AG20443 (cell line): ENCODE data around the gene PPP2R2B.

ENCODE experiments used
- DNase-seq: peaks from one replicate; pipeline ENCODE4 v3.0.0; 2012; ENCODE audit warnings: low spot score, mixed read lengths

The PPP2R2B gene

GRCh38 chr5:146781157-146781556 lies 97.4 kb downstream of the PPP2R2B start:
- DNase-seq: no peak

- DNase-seq: no peak
Measured at GRCh38 chr5:146779211-146779869, 99.2 kb downstream of the PPP2R2B start.

DNA sequence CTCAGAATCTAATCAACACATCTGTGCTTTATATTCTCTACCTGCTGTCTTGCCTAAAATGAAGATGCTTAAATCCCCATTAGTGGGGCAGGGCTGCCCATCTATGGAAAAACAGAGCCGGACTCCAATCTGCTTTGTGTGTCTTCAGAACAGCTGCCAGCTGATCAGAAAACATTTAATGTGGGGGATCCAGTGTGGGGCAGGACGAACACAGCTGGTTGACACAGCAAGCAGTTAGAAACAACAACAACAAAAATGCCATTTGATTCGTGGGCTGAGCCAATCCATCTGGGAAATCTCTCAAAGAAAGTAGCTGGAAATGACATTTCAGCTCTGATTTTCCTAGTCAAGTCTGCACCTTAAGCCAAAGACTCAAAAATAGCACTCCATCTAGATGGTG lies 99.8 kb downstream of the PPP2R2B start:
- DNase-seq: no peak

- no peak for DNase-seq
Measured at GRCh38 chr5:146778261-146778660, 100.3 kb downstream of the PPP2R2B start.

GRCh38 chr5:146772881-146773466 lies 105.6 kb downstream of the PPP2R2B start:
- DNase-seq: no peak

GRCh38 chr5:146770980-146771379 lies 107.6 kb downstream of the PPP2R2B start:
- no peak for DNase-seq

DNA sequence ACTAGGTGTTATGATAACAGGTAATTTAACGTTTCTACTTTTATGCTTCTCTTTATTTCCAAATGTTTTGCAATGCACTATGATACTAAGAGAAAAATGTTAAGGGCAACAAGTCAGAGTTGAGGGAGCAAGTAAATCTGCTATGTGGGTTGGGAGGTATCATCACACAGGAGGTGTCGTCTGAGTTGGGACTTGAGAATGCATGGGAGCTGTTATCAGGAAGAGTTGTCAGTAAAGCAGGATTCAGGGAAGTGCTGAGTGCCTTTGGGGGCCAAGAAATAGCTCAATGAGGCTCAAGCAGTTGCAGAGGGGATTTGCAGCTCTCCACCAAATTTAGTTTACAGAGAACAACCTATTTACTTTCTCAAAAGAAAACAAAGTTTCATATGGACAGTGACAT lies 108.0 kb downstream of the PPP2R2B start:
- DNase-seq: no peak

DNA sequence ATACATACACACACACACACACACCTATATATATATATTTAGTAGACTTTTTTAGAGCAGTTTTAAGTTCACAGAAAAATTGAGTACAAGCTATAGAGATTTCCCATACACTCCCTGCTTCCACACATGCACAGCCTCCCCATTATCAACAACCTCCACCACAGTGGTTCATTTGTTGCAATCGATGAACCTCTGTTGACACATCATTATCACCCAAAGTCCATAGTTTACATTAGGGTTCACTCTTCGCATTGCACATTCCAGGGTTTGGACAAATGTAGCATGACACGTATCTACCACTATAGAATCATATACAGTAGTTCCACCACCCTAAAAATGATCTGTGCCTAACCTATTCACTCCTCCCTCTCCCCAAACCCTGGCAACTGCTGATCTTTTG lies 111.0 kb downstream of the PPP2R2B start:
- no peak for DNase-seq

- no peak for DNase-seq
Measured at GRCh38 chr5:146766013-146766412, 112.5 kb downstream of the PPP2R2B start.

DNA sequence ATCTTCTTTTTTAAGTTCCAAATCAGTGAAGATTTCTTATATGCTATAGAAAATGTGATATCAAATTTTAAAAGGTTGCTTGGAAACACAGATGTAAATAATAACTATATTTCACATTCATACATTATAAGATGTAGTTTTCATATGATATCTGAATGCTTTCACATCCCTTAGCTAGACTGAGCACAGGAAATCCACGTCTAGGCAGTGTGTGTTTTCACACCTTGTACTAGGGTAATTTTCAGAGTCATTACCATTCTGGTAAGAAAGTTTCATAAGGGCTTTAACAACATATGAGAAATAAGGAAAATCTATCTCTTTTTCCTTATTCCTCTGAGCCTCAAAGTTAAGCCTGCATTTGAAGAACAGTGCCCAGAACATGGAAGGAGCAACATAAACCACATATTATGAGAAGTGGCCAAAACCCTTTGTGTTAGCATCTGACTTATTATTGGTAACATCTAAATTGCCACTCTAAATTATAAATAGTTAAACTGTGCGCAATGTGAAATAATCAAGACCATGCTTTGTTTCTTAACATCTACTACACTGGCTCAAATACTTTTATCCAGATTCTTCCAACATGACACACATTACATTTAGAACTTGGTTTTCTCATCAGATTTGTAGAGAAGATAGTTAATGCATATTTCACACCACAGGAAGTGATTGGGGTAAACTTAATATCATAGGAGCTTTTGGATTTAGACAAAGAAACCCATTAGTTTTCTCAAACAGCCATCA lies 113.3 kb downstream of the PPP2R2B start:
- no peak for DNase-seq

- no peak for DNase-seq
Measured at GRCh38 chr5:146762830-146763229, 115.7 kb downstream of the PPP2R2B start.

- no peak for DNase-seq
Measured at GRCh38 chr5:146761811-146762210, 116.7 kb downstream of the PPP2R2B start.

DNA sequence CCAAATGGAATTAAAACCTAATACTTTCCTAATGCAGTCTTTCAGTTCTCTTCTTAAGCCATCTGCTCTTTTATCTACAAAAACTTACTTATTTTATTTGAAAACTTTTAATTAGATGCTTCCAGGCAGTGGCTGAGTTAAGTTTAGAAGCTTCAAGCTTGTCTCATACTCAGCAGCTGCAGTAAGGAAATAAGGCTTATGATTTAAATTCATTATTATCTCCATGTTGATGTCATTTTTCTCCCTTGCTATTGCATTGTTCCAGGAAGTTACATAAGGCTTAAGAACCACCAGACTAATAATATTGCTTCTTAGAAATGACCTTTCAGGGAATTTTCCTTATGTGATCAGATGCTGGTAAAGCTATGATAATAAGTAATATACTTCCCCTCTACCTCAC lies 119.6 kb downstream of the PPP2R2B start:
- no peak for DNase-seq

DNA sequence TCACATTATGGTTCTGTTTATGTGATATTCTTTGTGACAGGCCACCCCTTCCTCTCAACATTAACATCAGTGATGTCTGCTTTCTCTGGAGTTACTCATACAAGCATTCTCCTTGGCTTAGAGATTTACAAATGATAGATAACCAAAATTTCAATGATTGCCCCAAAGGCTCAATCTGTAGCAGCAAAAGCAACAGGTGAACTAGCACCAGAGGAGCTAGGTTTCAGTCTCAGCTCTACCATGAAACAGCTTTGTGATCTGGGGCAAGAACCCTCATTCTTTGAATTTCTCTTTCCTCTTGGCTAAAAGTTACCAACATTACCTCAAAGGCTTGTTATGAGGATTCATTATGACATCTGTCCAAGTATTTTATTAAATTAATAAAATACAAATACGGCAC lies 120.5 kb downstream of the PPP2R2B start:
- no peak for DNase-seq

DNA sequence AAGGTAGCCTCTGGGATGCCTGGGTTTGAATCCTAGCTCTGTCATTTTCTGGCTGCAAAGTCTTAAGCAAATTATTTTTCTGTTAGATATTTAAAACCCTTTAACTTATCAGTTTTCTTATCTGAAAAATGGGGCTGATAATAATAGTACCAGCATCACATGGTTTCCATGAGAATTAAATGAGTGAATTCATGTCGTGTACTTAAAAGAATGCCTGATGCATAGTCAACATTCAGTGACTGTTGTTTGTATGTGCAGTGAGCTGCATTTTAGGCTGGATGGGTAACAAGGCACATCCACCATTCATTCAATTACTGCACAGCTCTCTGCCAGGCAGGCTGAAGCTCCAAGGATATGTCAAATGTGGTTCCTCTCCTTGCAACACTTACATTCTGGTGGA lies 122.0 kb downstream of the PPP2R2B start:
- no peak for DNase-seq

DNA sequence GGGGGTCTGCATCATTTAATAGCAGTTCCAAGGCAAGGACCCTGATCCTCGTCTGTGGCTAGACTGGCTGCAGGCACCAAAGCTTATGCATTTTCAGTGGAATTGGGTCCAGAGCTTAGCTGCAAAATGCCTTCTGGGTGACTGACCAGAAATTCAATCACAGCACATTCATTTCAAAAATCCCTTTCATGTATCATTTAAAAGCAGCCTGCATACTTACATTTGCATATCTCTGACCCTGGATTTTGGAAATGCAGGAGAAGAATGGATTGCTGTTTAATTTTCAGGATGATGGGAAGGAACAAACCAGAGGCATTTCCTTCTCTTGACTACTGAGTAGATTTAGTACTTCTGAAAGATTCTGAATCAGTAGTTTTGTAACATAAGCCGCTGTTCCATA lies 122.8 kb downstream of the PPP2R2B start:
- no peak for DNase-seq

DNA sequence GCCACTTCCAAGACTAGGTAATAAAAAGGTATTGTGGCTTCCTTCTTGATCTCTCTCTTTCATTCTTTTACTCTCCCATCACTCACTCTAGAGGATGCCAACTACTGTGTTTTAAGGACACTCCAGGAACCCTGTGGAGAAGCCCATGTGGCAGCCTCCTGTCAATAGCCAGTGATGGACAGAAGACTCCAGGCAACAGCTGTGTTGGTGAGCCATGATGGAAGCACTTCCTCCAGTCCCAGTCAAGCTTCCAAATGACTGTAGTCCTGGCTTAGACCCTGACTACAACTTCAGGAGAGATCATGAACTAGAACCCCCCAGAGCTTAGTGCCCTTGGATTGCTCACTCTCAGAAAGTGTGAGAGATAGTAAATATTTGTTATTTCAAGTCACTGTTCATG lies 123.9 kb downstream of the PPP2R2B start:
- no peak for DNase-seq

- DNase-seq: no peak
Measured at GRCh38 chr5:146753641-146754040, 124.9 kb downstream of the PPP2R2B start.

GRCh38 chr5:146751781-146752401 lies 126.7 kb downstream of the PPP2R2B start:
- no peak for DNase-seq

GRCh38 chr5:146751054-146751453 lies 127.5 kb downstream of the PPP2R2B start:
- no peak for DNase-seq

- no peak for DNase-seq
Measured at GRCh38 chr5:146748533-146748932, 130.0 kb downstream of the PPP2R2B start.

- DNase-seq: no peak
Measured at GRCh38 chr5:146745931-146746577, 132.5 kb downstream of the PPP2R2B start.
